ENCODE data around the gene TATDN2.

Gene TATDN2

GRCh38 chr3:10289787-10290355, 41.6 kb downstream of the TATDN2 start:
- Histone ChIP-seq H3K9ac (no peak overlapping the region), H3K36me3 (ENCODE audit: insufficient read depth) (no peaks in the 10 kb centered on the region)

DNA sequence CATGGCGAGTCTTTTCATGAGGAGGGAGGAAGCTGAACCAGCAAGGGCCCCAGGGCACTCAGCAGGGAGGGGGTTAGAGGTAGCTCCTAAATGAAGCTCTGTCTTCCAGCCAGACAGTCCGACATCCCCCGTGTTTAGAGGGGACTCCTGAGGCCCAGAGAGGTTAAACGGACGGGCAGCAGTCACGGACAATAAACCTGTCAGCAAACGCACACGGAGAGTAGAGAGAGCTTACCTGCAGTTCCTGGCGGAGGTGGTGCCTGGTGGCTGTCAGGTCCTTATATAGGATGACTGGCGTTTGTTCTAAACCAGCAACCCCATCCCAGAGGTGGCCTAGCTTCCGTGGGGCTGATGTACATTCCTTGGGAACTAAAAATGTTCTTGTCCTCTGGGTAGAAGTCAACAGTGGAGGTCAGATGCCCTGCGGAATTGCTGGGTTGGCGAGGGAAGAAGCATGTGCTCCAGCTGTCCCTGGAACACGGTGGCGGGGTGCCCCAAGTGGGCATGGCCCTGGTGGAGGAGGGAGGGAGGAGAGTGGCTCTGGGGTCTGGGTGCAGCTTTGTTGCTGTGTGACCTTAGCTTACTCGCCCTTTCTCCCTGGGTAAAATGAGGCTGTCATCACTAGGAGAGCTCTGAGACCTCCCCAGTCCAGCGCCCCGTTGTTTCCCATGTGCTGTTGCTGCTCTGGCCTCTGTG, 42.4 kb downstream of the TATDN2 start:
- no peaks in the 10 kb centered on the region for H4K20me1 ChIP-seq (ENCODE audit: insufficient read depth)

More at GRCh38 chr3:10289787-10290355, 41.6 kb downstream of the TATDN2 start:
- Histone ChIP-seq H4K20me1 (ENCODE audit: insufficient read depth) (no peaks in the 10 kb centered on the region), H3K79me2 (ENCODE audit: insufficient read depth, low read depth) (no peaks in the 10 kb centered on the region), H2AFZ (ENCODE audit: low read depth) (no peak overlapping the region), H3K4me1 (ENCODE audit: low read depth, poor library complexity, severe bottlenecking) (peaks cover 28% of the 10 kb centered on the region), H3K4me3 (IDR thresholded peaks at IDR 0.05; ENCODE audit: insufficient read depth, low read depth, low read length) (no peak overlapping the region), H3K27me3 (ENCODE audit: insufficient read depth, low read depth) (no peaks in the 10 kb centered on the region), H3K27ac (no peak overlapping the region), H3K4me2 (no peak overlapping the region)
- no peak for TF ChIP-seq CTCF (conservative IDR thresholded peaks at IDR 0.05; ENCODE audit: low read depth, low read length)

DNA sequence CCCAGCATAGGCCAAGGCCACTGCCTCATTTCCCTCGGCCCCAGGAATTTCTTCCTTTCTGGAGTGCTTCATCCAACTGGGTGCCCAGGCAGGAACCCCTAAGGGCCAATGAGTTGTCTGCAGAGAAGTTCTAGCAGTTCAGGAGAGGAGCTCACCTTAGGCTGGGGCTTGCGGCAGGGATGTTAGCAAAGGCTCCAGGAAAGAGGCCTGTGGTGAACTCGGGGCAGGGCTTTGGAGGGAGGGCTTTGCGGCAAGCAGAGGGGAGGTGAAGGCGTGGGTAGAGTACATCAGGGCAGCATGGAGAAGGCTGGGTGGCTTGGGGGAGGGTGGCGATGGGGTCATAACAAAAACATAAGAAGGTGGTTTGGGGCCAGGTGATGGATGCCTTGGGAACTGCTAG, 43.4 kb downstream of the TATDN2 start:
- Histone ChIP-seq H3K4me2 (no peak overlapping the region), H3K4me3 (IDR thresholded peaks at IDR 0.05; ENCODE audit: insufficient read depth, low read depth, low read length) (no peak overlapping the region), H4K20me1 (ENCODE audit: insufficient read depth) (no peaks in the 10 kb centered on the region), H3K36me3 (ENCODE audit: insufficient read depth) (no peaks in the 10 kb centered on the region), H3K79me2 (ENCODE audit: insufficient read depth, low read depth) (no peaks in the 10 kb centered on the region), H2AFZ (ENCODE audit: low read depth) (no peak overlapping the region), H3K9ac (no peak overlapping the region), H3K27ac (no peak overlapping the region), H3K4me1 (ENCODE audit: low read depth, poor library complexity, severe bottlenecking) (peaks cover 11% of the 10 kb centered on the region), H3K27me3 (ENCODE audit: insufficient read depth, low read depth) (no peaks in the 10 kb centered on the region)
- no peak for TF ChIP-seq CTCF (conservative IDR thresholded peaks at IDR 0.05; ENCODE audit: low read depth, low read length)

More for the DNA sequence above, 42.4 kb downstream of the TATDN2 start:
- Histone ChIP-seq H2AFZ (ENCODE audit: low read depth) (no peak overlapping the region), H3K79me2 (ENCODE audit: insufficient read depth, low read depth) (no peaks in the 10 kb centered on the region), H3K27ac (no peak overlapping the region), H3K27me3 (ENCODE audit: insufficient read depth, low read depth) (no peaks in the 10 kb centered on the region), H3K4me3 (IDR thresholded peaks at IDR 0.05; ENCODE audit: insufficient read depth, low read depth, low read length) (no peak overlapping the region), H3K4me1 (ENCODE audit: low read depth, poor library complexity, severe bottlenecking) (peaks cover 21% of the 10 kb centered on the region), H3K36me3 (ENCODE audit: insufficient read depth) (no peaks in the 10 kb centered on the region), H3K9ac (no peak overlapping the region), H3K4me2 (no peak overlapping the region)
- no peak for TF ChIP-seq CTCF (conservative IDR thresholded peaks at IDR 0.05; ENCODE audit: low read depth, low read length)

- no peaks in the 10 kb centered on the region for H3K4me1 ChIP-seq (ENCODE audit: low read depth, poor library complexity, severe bottlenecking)
- no peaks in the 10 kb centered on the region for H3K79me2 ChIP-seq (ENCODE audit: insufficient read depth, low read depth)
- no peaks in the 10 kb centered on the region for H3K27me3 ChIP-seq (ENCODE audit: insufficient read depth, low read depth)
- TF ChIP-seq CTCF (conservative IDR thresholded peaks at IDR 0.05; ENCODE audit: low read depth, low read length) = no peak
- H3K4me2 ChIP-seq = no peak within 1 kb of the TSS
- no peak within 1 kb of the TSS for H3K9ac ChIP-seq
- H4K20me1 ChIP-seq (ENCODE audit: insufficient read depth) = no peaks in the 10 kb centered on the region
- no peak within 1 kb of the TSS for H3K27ac ChIP-seq
- H3K36me3 ChIP-seq (ENCODE audit: insufficient read depth) = no peaks in the 10 kb centered on the region
- H3K4me3 ChIP-seq (IDR thresholded peaks at IDR 0.05; ENCODE audit: insufficient read depth, low read depth, low read length) = no peak within 1 kb of the TSS
- H2AFZ ChIP-seq (ENCODE audit: low read depth) = no peak within 1 kb of the TSS
These were observed 44.5 kb downstream of the TATDN2 start, which contains the start of gene GHRL for GRCh38 chr3:10292505-10293419. Gene GHRL, minus strand, starts transcription at chr3:10292947. Its CDS starts 2,767 bp downstream, at chr3:10290180.
